Stimulated activated CD4-positive, alpha-beta T cell treated with anti-CD3 and anti-CD28 coated beads, Interleukin-1b, Interleukin-23, amount 100 ng/mL, for 24 hours (primary cell): ENCODE data around the gene ITPR1.

Source experiments
- DNase-seq, 4 experiments: peaks; one replicate each; pipeline ENCODE4 v3.0.0-alpha.2; 2020; ENCODE audit warnings: low read depth in 4 of 4, low spot score in 1 of 4

ITPR1 gene

GRCh38 chr3:4801892-4802291, 308.7 kb downstream of the ITPR1 start:
- no peak for DNase-seq

DNA sequence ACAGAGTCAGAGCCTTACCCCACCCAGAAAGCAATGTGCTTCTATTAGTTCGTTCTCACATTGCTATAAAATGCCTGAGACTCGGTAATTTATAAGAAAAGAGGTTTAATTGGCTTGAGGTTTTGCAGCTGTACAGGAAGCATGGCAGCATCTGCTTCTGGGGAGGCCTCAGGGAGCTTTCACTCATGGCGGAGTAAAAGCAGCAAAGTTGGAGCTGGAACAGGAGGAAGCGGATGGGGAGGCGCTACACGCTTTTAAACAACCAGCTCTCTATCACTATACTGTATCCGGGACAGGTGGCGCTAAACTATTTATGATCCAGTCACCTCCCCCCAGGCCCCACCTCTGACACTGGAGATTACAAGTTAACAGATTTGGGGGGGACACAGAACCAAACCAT, 309.8 kb downstream of the ITPR1 start:
- DNase-seq: no peak

DNA sequence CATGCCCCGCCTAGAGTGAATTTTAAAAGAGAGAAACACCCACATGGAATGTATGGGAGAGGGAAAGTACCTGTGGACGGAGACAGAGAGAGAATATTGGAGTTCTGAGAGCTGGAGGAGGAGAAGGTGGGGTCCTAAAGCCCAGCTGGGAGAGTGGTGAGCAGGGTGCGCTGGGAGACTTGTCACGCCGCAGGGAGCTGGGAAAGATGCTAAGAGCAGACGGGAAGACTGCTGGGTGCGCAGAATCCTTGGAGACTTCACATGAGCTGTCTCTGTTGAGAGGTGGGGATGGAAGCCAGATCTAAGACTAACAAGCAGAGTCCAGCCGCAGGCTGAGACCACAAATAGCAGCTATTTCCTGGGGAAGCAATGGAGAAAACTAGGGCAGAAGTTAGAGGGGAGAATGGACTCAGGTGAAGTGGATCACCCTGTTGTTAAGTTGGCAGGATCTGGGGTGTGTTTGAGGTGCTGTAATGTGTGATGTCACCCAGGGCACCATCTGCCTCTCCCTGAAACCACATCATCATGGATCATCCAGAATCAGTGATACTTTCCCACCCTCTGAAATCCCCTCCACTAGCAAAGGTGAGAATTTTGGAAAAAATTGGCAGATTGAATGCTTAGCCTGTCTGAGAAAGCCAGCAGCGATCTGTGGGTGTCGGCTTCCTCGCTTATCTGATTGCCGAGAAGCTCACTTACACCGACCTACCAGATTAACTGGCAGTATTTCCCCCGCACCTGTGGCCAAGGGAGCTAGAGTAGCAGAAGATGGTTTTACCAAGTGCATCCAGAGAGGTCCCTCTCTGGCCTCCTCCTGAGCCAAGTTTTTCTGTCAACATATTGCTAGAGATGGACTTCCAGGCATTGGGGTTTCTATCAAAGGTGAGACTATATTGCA, 311.3 kb downstream of the ITPR1 start:
- DNase-seq: no peak

GRCh38 chr3:4805662-4806061, 312.5 kb downstream of the ITPR1 start:
- no peak for DNase-seq

DNA sequence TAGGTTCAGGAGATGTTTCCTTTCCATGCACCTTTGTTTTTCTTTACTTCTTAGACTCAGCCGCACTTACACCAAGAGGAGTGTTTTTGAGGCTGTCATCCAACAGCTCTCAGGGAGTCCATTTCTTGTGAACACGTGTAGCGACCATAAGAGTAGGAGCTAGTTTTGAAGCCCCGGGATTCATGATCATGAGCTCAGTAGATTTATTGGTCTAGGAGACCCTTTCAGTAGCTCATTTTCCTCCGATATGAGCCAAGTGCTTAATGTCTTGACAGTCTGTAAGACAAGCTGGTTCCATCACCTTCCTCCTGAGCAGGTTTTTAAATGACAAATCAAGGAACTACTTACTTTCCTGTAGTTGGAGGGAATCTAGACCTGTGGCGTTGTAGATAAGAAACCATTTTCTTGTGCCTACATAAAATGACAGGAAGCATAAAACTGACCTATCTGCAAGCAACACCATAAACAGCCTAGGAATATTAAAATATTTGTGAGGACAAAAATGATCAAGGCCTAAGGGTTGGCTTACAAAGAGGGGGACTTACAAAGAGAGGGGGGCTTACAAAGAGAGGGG, 313.5 kb downstream of the ITPR1 start:
- DNase-seq: no peak

- no peak for DNase-seq
Observed at GRCh38 chr3:4807381-4808280, 314.5 kb downstream of the ITPR1 start.

- DNase-seq: no peak
Observed at GRCh38 chr3:4808637-4809036, 315.5 kb downstream of the ITPR1 start.

DNA sequence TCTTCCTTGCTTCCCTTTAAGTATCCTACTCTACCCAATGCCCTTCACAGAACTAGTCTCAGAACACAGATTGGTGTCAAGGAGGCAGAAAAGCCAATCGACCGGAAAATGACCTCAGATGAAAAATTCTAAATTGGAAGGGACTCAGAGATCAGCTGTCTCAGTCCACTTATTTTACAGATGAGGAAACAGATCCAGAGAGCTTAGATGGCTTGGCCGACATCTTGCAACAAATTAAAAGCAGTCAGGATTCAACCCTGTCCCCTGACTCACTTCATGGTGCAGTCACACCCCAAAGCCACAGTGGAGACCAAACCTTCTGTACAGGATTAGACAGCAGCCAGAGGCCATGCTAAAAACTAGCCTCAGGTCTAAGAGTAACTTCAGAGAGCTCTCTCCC, 316.8 kb downstream of the ITPR1 start:
- DNase-seq: no peak

GRCh38 chr3:4812591-4812990, 319.4 kb downstream of the ITPR1 start:
- no peak for DNase-seq

GRCh38 chr3:4813909-4814304, 320.8 kb downstream of the ITPR1 start:
- DNase-seq: no peak

DNA sequence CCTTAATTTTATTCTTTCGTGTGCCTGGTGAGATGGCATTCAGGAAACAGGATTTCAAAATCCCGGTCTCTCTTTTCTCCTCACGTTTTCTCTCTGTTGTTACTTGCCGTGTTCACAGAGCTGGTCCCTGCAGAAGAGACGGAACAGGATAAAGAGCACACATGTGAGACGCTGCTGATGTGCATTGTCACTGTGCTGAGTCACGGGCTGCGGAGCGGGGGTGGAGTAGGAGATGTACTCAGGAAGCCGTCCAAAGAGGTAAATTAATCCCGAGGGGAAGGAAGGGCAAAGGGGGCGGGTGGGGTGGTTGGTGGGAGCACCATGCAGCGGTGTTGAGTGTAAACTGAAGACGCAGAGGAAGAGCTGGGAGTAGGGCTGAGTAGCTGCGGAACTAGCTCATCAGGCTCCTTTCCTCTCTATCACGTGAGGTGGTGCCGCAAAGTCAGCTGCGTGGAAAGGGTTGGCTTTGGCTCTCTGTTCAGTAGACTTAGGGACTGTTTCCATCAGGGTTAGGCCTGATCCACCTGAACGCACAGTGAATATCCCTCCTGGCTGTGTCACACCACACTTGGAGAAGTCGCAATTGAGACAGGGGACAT, 321.3 kb downstream of the ITPR1 start:
- no peak for DNase-seq

DNA sequence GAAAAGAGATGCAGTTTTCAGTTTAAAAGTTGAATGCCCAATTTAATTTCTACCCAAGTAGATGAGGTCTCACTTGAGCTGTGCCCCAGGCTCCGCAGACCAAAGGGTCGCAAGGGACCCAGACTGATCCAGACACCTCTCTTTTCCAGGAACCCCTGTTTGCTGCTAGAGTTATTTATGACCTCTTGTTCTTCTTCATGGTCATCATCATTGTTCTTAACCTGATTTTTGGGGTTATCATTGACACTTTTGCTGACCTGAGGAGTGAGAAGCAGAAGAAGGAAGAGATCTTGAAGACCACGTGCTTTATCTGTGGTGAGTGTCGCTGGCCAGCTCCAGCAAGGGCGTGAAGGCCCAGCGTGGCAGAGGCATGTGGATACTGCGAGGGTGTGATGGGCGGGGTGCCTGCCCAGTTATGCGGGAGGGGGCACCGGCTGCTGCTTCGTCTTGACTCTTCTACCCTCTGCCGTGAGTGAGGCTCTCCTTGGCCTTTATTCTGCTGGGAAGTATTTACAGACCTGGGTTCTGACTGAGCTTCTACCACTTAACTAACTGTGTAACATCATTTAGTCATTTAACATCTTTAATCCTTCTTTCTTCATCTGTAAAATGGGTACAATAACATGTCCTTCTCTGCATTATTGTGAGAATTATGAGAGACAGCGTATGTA, 321.9 kb downstream of the ITPR1 start:
- DNase-seq: no peak

GRCh38 chr3:4816306-4816705, 323.2 kb downstream of the ITPR1 start:
- no peak for DNase-seq

- DNase-seq: no peak
Observed at GRCh38 chr3:4816718-4817117, 323.6 kb downstream of the ITPR1 start.

GRCh38 chr3:4817128-4817527, 324.0 kb downstream of the ITPR1 start:
- no peak for DNase-seq

DNA sequence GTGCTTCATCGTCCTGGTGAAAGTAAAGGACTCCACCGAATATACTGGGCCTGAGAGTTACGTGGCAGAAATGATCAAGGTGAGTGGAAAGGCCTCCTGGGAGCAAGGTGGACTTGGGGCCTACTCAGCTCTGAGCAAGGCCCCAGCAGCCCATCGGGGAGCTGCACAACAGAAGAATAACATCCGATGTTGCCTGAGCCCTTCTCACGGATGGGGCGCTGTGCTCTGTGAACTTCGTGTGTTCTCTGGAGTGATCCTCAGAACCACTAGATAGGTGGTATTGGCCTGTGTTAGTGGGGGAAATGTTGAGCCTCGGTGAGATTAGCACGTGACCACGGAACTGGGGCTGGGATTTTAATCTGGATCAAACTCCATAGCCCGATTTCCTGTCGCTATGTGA, 325.0 kb downstream of the ITPR1 start:
- DNase-seq: no peak

- DNase-seq: no peak
Observed at GRCh38 chr3:4818986-4819693, 326.0 kb downstream of the ITPR1 start.

DNA sequence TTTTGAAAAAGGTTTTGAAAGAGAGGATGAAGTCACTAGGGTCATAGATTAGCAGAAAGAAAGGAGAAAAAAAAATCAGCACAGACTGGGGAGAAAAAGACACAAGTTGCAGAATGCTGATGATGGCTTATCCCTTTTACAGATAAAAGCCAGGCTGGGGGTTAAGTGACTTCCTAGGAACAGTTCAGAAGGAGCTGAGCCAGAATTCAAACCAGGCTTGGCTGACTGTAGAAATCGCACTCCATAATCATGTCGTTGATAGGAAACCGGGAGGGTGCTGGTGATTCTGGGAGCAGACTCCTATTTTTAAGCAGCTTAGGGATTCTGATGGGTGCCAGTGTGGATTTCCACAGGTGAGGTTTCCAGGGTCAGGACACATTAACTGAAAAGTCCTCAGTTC, 326.6 kb downstream of the ITPR1 start:
- DNase-seq: no peak

- no peak for DNase-seq
Observed at GRCh38 chr3:4820296-4821121, 327.4 kb downstream of the ITPR1 start.
